ENCODE data around the gene SAC3D1.

The SAC3D1 gene

GRCh38 chr11:65087827-65088226 lies 46.8 kb downstream of the SAC3D1 start:
- no peaks in the 10 kb centered on the region for H3K27me3 ChIP-seq (ENCODE audit: control insufficient read depth in 1 of 2, insufficient read depth in 2 of 2, low read length in 2 of 2)
- no peaks in the 10 kb centered on the region for H3K9me3 ChIP-seq (ENCODE audit: control insufficient read depth in 2 of 2, low read length in 2 of 2)
- peaks cover 21% of the 10 kb centered on the region for H3K4me1 ChIP-seq (ENCODE audit: control insufficient read depth, insufficient read depth, low read length)
- H3K9ac ChIP-seq (ENCODE audit: low read length in 2 of 2): no peak overlapping the region
- H3K36me3 ChIP-seq (ENCODE audit: control insufficient read depth in 2 of 2, insufficient read depth in 2 of 2, low read length in 2 of 2): peaks cover 28 to 35% of the 10 kb centered on the region in 2 donors
- H3K4me3 ChIP-seq (ENCODE audit: low read length in 2 of 2): no peak overlapping the region
- H3K27ac ChIP-seq (ENCODE audit: low read length): no peak overlapping the region

- Histone ChIP-seq H3K27me3 (ENCODE audit: control insufficient read depth in 1 of 2, insufficient read depth in 2 of 2, low read length in 2 of 2) (no peaks in the 10 kb centered on the region), H3K36me3 (ENCODE audit: control insufficient read depth in 2 of 2, insufficient read depth in 2 of 2, low read length in 2 of 2) (peaks cover 28 to 35% of the 10 kb centered on the region in 2 donors), H3K27ac (ENCODE audit: low read length) (no peak overlapping the region), H3K9me3 (ENCODE audit: control insufficient read depth in 2 of 2, low read length in 2 of 2) (no peaks in the 10 kb centered on the region), H3K9ac (ENCODE audit: low read length in 2 of 2) (no peak overlapping the region), H3K4me3 (ENCODE audit: low read length in 2 of 2) (no peak overlapping the region), H3K4me1 (ENCODE audit: control insufficient read depth, insufficient read depth, low read length) (peaks cover 10% of the 10 kb centered on the region)
These were observed 48.6 kb downstream of the SAC3D1 start for GRCh38 chr11:65089621-65090020.

- H3K36me3 ChIP-seq (ENCODE audit: control insufficient read depth in 2 of 2, insufficient read depth in 2 of 2, low read length in 2 of 2): peaks cover 23 to 31% of the 10 kb centered on the region in 2 donors
- H3K4me1 ChIP-seq (ENCODE audit: control insufficient read depth, insufficient read depth, low read length): peaks cover 2% of the 10 kb centered on the region
- H3K4me3 ChIP-seq (ENCODE audit: low read length in 2 of 2): no peak overlapping the region
- no peaks in the 10 kb centered on the region for H3K27me3 ChIP-seq (ENCODE audit: control insufficient read depth in 1 of 2, insufficient read depth in 2 of 2, low read length in 2 of 2)
- H3K9me3 ChIP-seq (ENCODE audit: control insufficient read depth in 2 of 2, low read length in 2 of 2): no peaks in the 10 kb centered on the region
- no peak overlapping the region for H3K27ac ChIP-seq (ENCODE audit: low read length)
- H3K9ac ChIP-seq (ENCODE audit: low read length in 2 of 2): no peak overlapping the region
These were observed 49.6 kb downstream of the SAC3D1 start for GRCh38 chr11:65090628-65091027.

All from stomach smooth muscle (tissue), 2 donors.